Activated CD4-positive, alpha-beta T cell treated with anti-CD3 and anti-CD28 coated beads, Interleukin-2, amount 50 U/mL, for 24 hours (primary cell): ENCODE results near the gene NBAS.

ENCODE experiments used
- DNase-seq, 2 donors: peaks; one replicate each; pipeline ENCODE4 v3.0.0-alpha.2; 2020; ENCODE audit warnings: low read depth in 1 of 2, low spot score in 1 of 2

The NBAS gene

DNA sequence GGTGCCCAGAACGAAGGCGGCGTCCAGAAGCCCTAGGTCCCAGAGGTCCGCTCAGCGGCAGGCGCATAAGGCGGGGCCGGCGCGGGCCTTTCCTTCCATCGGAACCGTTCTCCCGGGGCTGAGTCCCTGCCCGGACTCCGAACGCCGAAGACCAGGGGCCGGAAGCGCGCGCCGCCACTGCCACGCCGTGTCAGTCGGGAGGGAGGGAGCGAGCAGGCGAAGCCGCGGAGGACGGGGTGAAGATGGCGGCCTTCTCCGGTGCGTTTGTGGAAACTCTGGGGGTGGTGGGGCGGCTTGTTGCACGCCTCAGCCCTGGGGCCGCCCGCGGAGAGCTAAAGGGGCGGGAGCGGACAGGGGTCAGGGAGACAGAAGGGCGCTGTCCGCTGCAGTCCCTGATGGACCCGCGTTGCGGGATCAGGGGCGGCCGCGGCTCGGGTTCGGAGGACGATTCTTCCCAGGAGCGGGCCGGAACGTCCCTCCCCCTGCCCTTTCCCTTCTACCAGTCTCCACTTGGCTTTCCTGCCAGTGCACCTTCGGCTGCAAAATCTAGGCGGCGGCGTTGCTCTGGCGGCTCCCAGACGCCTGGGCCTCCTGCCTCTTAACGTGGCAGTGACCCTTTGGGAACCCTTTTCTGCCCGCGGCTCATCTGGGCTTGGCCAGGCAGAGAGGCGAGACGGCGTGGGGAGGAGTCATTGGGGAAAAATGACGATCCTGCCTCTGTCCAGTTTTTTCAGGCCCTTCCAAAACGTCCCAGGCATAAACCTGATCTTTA, 30.7 kb upstream of the NBAS start, which contains the start of gene DDX1:
Gene DDX1 (plus strand): TSS at position 177 of the 772 bp plus-strand sequence. CDS start 66 bp downstream, at position 243.
- peak; percentile 82 to 83 for DNase-seq

DNA sequence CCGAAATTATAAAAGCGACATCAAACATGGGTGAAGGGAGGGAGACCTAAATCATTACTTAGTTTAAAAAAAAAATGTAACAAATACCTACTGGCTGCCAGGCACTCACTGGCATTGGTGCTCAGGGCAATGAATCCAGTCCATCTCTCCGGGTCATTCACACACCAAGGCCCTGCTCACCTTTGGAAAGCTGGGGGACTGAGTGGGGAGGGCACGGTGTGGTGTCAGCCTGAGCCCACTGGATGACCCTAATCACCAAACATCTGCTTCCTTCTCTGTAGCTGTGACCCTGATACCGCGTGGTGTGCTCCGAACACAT, 30.2 kb upstream of the NBAS start:
- DNase-seq, result no peak

DNA sequence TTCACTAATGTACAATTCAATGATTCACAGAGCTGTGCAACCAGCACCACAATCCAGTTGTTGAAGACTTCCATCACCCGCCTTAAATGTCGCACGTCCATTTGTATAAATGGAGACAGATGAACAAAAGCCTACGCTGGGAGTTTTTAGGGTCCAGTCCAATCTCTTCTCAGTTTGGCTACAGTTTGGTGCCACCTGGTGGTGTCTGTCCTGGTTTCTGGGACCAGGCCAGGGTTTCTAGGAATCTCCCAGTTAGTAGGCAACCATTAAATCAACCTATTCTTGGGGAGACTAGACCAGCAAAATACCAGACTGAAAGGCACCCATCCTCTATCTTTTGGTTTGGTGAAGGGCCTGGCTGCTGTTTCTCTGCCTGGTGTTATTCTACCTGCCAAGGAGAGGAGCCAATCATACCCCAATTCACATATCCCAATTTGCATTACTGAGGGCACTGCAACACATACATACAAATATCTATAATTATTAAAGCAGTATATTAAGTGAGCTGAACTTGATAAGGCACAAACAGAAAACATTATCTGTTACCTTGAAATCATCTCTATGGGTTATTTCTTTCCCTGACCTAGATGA, 27.3 kb upstream of the NBAS start:
- no peak for DNase-seq

DNA sequence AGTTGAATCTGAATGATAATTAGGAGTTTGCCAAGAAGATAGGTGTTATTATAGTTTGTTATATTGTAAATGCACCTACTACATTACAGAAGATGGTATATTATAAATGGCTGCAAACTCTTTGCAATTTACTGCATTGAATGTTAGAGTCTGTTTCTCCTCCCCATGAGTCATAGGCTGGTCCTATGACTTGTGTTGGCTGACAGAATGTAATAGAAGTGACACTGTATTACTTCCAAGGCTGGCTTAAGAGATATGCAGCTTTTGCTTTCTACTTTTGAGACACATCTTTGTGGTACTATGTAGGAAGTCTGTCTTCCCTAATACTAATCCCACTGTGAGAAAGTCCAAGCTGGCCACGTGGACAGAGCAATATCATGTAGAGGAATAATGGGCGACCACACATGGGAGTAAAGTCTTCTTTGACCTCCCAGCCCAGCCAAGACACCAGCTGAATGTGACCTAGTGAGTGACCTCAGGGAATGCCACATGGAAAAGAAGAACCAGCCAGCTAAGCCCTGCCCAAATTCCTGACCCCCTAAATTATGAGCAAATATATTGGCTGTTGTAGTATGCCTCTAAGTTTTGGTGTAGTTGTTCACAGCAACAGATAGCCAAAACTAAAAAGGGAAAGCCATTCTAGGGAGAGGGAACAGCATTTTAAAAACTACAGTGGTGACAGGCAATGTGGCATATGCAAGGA, 23.8 kb upstream of the NBAS start:
- no peak for DNase-seq

DNA sequence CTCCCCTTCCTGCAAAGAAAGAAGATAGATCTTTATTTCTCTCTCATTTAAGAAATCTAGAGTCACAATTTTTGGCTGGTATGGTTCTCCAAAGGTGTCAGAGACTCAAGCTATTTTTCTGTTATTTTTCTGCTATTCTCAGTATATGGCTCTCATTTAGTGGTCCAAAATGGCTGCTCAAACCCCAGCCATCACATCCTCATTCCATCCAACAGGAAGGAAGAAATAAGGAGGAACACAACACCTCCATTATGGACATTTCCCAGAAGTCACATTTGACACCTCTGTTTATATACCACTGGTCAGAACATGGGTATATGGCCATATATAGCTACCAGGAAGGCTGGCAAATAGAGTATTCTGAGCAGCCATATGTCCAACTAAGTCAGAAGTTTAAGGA, 23.2 kb upstream of the NBAS start:
- no peak for DNase-seq

DNA sequence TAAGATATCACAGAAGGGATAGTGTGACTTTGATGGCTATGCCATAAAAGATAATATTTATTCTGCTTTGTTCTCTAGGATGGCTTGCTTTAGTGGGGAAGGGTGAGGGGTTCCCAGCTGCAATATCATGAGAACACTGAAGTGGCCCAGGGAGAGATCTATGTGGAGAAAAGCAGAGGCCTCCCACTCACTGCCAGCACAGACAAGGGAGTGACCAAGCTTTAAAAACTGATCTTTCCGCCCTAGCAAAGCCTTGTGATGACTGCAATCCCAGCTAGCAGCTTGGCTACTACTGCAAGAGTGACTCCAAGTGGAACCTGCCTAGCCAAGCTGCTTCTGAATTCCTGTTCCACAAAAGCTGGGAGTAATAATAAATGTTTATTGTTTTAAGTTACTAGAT, 22.7 kb upstream of the NBAS start:
- no peak for DNase-seq

DNA sequence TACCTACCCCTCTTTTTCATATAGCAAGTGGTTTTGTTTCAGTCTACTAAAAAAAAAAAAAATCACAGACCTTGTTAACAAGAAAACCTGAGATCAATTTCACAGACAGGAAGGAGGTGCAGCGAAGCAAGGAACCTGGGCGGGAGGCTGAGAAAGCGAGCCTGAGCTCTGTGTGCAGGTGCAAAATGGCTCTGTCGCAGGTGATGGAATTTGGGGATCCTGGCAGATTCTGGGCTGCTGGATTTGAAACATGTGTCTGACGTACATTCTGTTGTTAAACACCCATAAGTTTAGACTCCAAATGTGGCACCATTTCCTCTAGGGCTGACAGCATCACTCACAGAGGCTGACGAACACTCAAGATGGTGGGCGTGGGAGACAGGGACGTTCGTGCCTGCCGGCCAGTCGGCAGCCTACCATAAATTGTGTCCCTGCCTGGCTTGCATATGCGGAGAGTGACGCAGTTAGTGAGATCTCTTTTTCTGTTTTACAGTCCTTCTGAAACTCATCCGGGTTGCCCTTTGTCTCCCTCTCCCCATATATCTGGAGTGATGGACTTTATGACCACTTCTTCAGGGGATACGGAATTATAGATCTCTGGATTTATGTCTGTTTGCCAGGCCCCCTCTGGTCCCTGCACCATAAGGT, 21.7 kb upstream of the NBAS start:
- DNase-seq, result no peak

DNA sequence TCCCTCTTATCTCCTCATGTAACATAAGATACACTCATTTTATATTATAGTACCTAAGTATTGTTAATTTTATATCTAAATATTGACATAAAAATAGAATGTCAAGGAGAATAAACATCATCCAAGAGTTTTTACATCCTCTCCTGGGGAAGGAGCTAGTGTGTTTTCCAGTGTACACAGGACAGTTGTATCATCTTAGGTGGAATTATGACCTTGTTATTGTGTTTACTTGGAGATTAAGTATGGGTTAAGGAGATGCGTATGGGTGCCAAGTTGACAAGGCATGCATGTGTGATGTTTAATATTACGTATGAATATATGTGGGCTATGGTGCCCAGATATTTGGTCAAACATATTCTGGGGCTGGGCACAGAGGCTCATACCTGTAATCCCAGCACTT, 19.3 kb upstream of the NBAS start:
- DNase-seq, result no peak

DNA sequence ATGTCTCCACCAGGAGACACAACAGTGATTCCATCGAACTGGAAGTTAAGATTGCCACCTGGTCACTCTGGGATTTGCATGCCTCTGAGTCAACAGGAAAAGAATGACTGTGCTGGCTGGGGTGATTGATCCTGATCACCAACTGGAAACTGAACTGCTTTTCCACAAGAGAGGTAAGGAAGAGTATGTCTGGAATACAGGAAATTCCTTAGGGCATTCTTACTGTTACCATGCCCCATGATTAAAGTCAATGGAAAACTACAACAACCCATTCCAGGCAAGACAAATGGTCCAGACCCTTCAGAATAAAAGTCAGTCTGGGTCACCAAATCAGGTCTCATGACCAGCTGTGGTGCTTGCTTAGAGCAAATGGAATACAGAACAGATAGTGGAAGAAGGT, 18.5 kb upstream of the NBAS start:
- DNase-seq, result no peak

DNA sequence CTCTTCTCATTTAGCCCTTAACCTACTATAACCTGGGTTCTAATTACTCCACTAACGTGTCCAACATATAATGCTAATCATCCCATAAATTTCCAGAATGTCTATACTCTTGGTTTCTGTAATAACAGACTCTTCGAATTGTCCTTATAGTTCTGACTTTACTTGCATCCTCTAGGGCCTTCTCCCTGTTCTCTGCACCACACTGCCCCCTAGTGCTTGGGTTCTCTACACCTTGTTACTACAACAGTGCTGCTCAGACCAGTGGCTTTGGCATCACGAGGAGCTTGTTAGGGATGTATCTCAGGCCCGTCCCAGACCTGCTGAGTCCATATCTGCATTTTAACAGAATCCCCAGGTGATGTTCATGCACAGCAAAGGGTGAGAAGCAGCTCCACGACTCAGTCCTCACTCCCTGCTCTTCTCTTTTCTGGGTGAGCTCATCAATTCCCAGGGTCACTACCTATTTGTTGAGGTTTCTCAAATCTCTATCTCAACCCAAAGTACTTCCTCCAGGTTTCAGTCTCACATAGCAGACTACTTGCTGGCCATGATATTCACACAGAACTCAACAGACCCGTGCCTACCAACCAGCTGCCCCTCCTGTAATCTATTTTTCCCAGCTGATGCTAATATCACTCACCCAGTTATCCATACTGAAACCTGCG, 16.1 kb upstream of the NBAS start:
- peak; percentile 81 to 89 for DNase-seq

DNA sequence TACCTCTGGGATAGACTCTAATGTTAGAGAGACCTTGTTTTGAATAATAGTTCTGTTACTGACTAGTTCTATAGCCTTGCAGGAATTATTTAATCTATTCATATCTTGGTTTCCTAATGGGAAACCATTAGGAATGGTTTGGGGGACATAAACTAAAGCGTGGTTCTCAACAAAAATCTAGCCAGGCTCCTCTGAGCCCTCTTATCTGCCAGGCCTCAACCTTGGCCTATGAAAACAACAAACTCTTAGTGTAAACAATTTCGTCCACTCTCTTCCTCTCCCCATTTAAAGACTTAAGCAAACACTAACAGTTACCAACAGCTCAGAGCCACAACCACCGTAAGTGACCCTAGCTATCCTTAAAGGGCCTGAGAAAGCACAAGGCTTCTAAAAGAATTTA, 10.6 kb upstream of the NBAS start:
- no peak for DNase-seq

DNA sequence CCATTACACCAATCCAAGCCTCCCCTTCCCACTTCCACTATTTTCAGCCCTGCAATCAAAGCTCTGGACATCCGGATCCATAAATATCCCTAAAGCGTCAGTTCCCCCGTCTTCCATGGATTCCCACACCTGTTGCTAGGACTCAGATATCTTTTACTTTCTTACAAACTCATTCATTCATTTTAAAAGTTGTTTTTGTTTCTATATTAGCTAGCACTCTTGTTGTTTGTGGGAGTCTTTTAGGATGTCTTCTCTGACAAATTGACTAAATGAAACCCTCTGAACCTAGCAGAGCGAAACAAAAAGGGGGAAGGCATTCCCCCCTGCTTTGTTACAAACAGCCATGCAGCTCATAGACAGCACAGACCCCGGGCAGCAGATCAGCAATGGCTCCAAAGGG, 9.0 kb upstream of the NBAS start:
- DNase-seq, result no peak

DNA sequence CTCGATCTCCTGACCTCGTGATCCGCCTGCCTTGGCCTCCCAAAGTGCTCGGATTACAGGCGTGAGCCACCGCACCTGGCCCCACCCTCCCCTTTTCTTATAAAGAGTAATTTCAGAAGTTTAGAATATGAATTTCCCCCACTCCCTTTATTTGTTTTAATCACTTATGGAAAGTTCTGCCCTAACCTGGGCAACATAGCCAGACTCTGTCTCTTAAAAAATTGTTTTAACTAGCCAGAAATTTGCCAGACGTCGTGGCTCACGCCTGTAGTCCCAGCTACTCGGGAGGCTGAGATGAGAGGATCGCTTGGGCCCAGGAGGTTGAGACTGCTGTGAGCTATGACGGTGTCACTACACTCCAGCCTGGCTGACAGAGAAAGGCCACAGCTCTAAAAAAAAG, 7.7 kb upstream of the NBAS start:
- no peak for DNase-seq

DNA sequence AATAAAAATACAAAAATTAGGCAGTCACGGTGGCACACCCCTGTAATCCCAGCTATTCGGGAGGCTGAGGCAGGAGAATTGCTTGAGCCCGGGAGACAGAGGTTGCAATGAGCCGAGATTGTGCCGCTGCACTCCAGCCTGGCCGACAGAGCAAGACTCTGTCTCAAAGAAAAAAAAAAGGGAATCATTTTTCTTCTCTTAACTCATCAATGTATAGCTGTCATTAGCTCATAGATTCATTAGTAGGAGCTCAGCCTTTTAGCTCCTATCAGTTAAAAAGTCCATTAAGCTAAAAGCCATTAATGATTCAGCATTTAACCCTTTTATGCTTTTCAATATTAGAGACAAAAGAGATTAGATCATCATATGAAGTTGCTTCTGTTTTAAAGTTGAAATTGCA, 5.8 kb upstream of the NBAS start:
- no peak for DNase-seq

DNA sequence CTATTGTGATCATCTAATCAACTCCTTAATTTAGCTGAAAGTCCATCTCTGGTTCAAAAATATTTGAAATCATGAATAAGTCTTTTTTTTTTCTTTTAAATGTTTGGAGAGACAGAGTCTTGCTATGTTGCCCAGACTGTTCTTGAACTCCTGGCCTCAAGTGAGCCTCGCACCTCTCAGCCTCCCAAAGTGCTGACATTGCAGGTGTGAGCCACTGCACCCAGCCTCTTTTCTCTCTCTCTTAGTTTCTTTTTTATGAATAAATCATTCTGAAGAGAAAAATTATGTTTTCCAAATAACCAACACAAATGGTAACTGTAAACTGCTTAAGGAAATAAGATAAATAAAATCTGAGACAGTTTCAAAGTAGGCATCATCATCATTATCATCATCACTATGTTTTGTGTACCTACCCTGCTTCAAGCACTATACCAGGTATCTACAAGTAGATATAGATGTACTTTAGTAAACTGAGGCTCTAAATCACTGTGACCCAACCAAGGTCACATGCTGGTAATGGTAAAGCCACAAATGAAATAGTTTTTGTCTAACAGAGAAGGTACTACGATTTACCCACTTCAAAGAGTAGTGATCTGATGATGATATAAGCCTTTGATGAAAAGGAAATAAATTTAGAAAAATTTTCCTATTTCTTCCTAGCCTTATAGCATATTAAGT, 5.0 kb upstream of the NBAS start:
- DNase-seq, result no peak

DNA sequence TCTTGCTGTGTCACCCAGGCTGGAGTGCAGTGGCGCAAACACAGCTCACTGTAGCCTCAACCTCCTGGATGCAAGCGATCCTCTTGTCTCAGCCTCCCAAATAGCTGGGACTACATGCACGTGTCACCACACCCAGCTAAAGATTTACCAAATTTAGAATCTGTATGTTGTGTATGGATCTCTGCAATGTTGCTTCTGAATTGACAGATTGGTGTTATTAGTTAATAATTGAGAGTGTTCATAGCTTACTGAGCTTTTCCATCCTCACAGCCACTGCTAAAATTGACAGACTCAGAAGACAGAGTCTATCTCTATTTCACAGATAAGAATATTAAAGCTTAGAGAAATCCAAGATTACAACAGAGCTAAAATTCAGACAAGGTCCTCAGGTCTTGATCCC, 4.3 kb upstream of the NBAS start:
- no peak for DNase-seq

DNA sequence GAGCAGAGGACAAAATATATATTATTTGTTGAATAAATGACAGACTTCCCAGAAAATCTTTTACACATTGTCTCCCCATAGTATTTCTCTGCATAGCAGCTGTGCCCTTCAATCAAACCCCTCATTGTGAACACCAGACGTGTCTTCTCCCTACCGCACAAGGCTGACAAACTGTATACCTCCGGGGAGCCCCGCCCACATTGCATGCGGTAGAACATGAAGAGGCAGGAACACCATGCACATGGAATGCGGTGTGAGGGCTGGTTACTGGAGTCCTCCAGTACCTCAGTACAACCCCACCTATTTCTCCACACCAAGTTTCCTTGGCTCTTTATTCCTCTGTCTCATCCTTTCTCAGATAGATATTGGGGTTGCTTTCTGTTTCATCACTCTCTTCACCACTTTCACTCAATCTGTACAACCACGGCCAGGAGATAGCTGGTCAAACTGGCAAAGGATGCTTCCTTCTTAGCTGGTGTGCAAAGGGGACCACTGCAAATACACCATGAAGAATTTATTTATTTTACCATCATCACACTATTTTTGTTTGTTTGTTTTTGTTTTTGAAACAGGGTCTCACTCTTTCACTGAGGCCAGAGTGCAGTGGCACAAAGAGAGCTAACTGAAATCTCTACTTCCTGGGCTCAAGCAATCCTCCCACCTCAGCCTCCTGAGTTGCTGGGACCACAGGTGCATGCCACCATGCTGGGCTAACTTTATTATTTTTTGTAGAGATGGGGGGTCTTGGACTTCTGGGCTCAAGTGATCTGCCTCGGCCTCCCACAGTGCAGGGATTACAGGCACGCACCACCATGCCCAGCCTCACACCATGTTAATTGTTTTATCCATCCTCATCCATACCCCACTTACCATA, 2.3 kb upstream of the NBAS start:
- DNase-seq, result no peak

DNA sequence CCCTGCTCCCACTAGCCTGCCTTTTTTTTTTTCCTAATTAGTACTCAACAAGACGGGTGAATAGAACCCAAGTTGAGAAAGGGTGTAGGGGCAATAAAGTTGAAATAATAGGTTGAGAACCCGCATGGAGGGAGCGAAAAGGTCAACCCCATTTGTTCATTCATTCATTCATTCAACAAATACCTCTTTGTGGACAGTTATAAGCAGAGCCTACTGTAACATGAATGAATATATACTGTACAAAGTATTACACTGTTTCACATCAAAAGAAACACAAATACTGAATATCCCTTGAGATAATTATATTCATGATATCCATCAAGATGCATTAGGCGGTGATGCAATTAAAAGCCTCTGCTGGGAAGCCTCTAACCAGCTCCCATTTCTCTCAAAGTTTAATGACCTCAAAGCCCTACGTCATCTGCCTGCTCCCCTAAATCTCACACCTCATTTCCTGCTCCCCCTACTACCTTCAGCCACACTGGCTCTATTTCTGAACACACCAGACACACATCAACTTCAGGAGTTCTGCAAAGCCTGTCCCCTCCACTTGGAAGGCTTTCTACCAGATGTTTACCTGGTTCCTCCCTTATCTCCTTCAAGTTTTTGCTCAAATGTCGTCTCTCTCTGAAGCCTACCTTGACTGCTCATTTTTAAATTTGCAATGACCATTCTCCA, 1.4 kb upstream of the NBAS start:
- no peak for DNase-seq

DNA sequence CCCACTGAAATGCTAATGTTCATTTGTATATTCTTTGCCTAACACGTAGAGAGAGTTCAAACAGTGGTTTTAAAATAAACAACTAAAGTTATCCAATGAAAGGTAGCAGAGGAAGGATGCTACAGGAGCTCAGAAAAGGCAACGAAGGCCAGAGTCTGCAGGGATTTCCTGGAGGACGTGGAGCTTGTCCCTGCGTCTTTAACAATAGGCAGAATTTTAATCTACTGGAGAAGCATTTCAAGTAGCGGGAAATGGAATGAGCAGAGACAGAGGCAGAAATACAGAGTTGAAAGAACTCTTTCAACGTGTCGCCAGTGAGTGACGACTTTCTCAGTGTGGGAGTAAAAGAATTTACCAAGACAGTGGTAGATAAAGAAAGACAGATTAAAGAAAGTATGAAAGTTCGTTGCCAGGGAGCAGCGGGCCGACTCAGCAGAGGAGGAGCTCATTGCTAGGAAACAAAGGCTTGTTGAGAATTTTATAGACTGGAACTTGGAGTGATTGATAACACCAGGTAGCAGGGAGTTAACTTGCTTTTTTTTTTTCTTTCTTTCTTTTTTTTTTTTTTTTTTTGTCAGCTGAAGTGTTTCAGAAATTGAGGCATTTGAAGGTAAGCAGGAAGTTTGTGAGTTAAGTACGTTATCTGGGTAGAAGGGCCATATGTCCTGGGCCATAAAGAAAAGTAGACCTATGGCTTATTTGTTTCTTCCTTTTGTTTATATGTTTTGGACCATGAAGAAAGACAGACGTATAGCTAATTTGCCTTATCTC, 625 bp upstream of the NBAS start:
- peak in 1 of 2 donors; percentile 28 for DNase-seq
